Fibroblast of skin of left biceps (primary cell): ENCODE measurements around the gene SQOR.

ENCODE experiments used
- DNase-seq, 2 experiments: peaks; one replicate each; pipeline ENCODE4 v3.0.0-alpha.2; 2013; ENCODE audit warnings: low read depth in 2 of 2

The SQOR gene

GRCh38 chr15:45634432-45635190 is at the start of gene SQOR:
Gene SQOR (plus strand): TSS chr15:45635029. CDS start chr15:45658924, 23,895 bp downstream.
- DNase-seq: no peak

GRCh38 chr15:45585069-45585791 is 49.6 kb upstream of the SQOR start:
- no peak for DNase-seq

GRCh38 chr15:45586125-45586524 is 48.7 kb upstream of the SQOR start:
- DNase-seq: no peak

- DNase-seq: no peak
Observed at GRCh38 chr15:45586601-45587094, 48.2 kb upstream of the SQOR start.

GRCh38 chr15:45587095-45587862 is 47.5 kb upstream of the SQOR start, which contains the start of gene BLOC1S6:
Gene BLOC1S6 (plus strand): TSS chr15:45587379. CDS start chr15:45587444, 65 bp downstream.
- peak; percentile 67 to 70 for DNase-seq

- no peak for DNase-seq
Observed at GRCh38 chr15:45587863-45588170, 47.0 kb upstream of the SQOR start.

GRCh38 chr15:45588219-45588875 is 46.5 kb upstream of the SQOR start:
- no peak for DNase-seq

GRCh38 chr15:45589256-45589655 is 45.6 kb upstream of the SQOR start:
- DNase-seq: no peak

GRCh38 chr15:45594319-45594718 is 40.5 kb upstream of the SQOR start:
- DNase-seq: no peak

- DNase-seq: no peak
Observed at GRCh38 chr15:45594835-45595530, 39.8 kb upstream of the SQOR start.

GRCh38 chr15:45603881-45604280 is 30.9 kb upstream of the SQOR start:
- DNase-seq: no peak

- DNase-seq: no peak
Observed at GRCh38 chr15:45604326-45604725, 30.5 kb upstream of the SQOR start.

GRCh38 chr15:45606413-45606812 is 28.4 kb upstream of the SQOR start:
- DNase-seq: no peak

GRCh38 chr15:45606841-45607240 is 28.0 kb upstream of the SQOR start:
- no peak for DNase-seq

- no peak for DNase-seq
Observed at GRCh38 chr15:45611305-45611704, 23.5 kb upstream of the SQOR start.

GRCh38 chr15:45612790-45613415 is 21.9 kb upstream of the SQOR start:
- no peak for DNase-seq

GRCh38 chr15:45616901-45617323 is 17.9 kb upstream of the SQOR start:
- no peak for DNase-seq

GRCh38 chr15:45618813-45619212 is 16.0 kb upstream of the SQOR start:
- DNase-seq: no peak

GRCh38 chr15:45628136-45628535 is 6.7 kb upstream of the SQOR start:
- no peak for DNase-seq

- peak; percentile 73 to 76 for DNase-seq
Observed at GRCh38 chr15:45630917-45631691, 3.7 kb upstream of the SQOR start.
